PC-3 (cell line): Measurements from ENCODE around the gene SULT1A1. TPM values are rescaled to one million over a fixed set of nuclear protein-coding genes. Genes with fewer than 3 reads are reported as not detected.

Source experiments
- ATAC-seq: fragments of 200-7000 bp; cut with Tn5 transposase; 2 replicates; pipeline ENCODE4 v1.9.1; 2020; ENCODE audit warnings: mild to moderate bottlenecking, moderate library complexity
- BruUV-seq: library from RNA; stranded (reverse); fragments of 400-500 nt; replicated peaks from 2 replicates; lab custom pipeline; 2021; lab: Mats Ljungman, UMichigan
- CTCF ChIA-PET: fragments of 300-600 bp; sonication (Branson Sonifier 250); formaldehyde crosslinking; loops from one replicate; lab custom pipeline; 2022; ENCODE audit warnings: antibody characterized with exemption; lab: Charles Lee
- POLR2A ChIA-PET: fragments of 300-600 bp; sonication (Branson Sonifier 250); formaldehyde crosslinking; loops from one replicate; lab custom pipeline; 2022; ENCODE audit warnings: antibody characterized with exemption; ENCODE audit not compliant: unreplicated experiment; lab: Charles Lee
- DNase-seq: peaks from one replicate; pipeline ENCODE4 v3.0.0-alpha.2; 2015
- H2AFZ ChIP-seq: fragments of 300-600 bp; sonication (generic); 2 replicates; pipeline ENCODE4 v1.6.0; 2016; ENCODE audit warnings: antibody characterized with exemption, low read length
- H3F3A ChIP-seq: fragments of 300-600 bp; sonication (generic); one replicate; pipeline ENCODE4 v1.6.0; 2017; ENCODE audit warnings: antibody characterized with exemption, low read length, control low read depth, mild to moderate bottlenecking; ENCODE audit not compliant: unreplicated experiment
- H3K27ac ChIP-seq: fragments of 300-600 bp; sonication (generic); 2 replicates; pipeline ENCODE4 v1.5.1; 2016; ENCODE audit warnings: mild to moderate bottlenecking, low read length
- H3K27me3 ChIP-seq: fragments of 300-600 bp; sonication (generic); 2 replicates; pipeline ENCODE4 v1.6.1; 2016; ENCODE audit warnings: low read length, mixed read lengths
- H3K36me3 ChIP-seq: fragments of 300-600 bp; sonication (generic); 2 replicates; pipeline ENCODE4 v1.6.1; 2016; ENCODE audit warnings: low read depth, mixed run types, low read length, mixed read lengths
- H3K4me1 ChIP-seq: fragments of 300-600 bp; sonication (generic); 2 replicates; pipeline ENCODE4 v1.5.1; 2016; ENCODE audit warnings: low read length; ENCODE audit not compliant: insufficient read depth
- H3K4me2 ChIP-seq: fragments of 300-600 bp; sonication (generic); 2 replicates; pipeline ENCODE4 v1.6.0; 2016; ENCODE audit warnings: low read length
- H3K4me3 ChIP-seq: fragments of 300-600 bp; sonication (generic); 2 replicates; pipeline ENCODE4 v1.5.1; 2016; ENCODE audit warnings: mild to moderate bottlenecking, low read length, mixed read lengths
- H3K79me2 ChIP-seq: fragments of 300-600 bp; sonication (generic); 2 replicates; pipeline ENCODE4 v1.6.1; 2017; ENCODE audit warnings: low read length, mixed read lengths
- H3K9ac ChIP-seq: fragments of 300-600 bp; sonication (generic); 2 replicates; pipeline ENCODE4 v1.6.0; 2016; ENCODE audit warnings: mild to moderate bottlenecking, low read length
- H3K9me2 ChIP-seq: fragments of 300-600 bp; sonication (generic); replicated peaks from 2 replicates; pipeline ENCODE4 v1.6.1; 2016; ENCODE audit warnings: mixed run types, low read length, mixed read lengths
- H3K9me3 ChIP-seq: fragments of 300-600 bp; sonication (generic); 2 replicates; pipeline ENCODE4 v1.6.1; 2016; ENCODE audit warnings: low read length, mixed read lengths
- H4K20me1 ChIP-seq: fragments of 300-600 bp; sonication (generic); 2 replicates; pipeline ENCODE4 v1.6.1; 2016; ENCODE audit warnings: low read length, mixed read lengths
- EZH2 ChIP-seq: fragments of 300-600 bp; sonication (generic); IDR thresholded peaks from one replicate; pipeline ENCODE4 v1.6.1; 2017; ENCODE audit warnings: antibody characterized with exemption, mild to moderate bottlenecking, low read length; ENCODE audit not compliant: unreplicated experiment
- EZH2phosphoT487 ChIP-seq: fragments of 300-600 bp; sonication (generic); IDR thresholded peaks from 2 replicates; pipeline ENCODE4 v1.6.1; 2018; ENCODE audit warnings: mild to moderate bottlenecking, antibody characterized with exemption, low read length, borderline replicate concordance
- intact Hi-C: fragments of 100-400 bp; cut with micrococcal nuclease; formaldehyde crosslinking; loops from 2 replicates; pipeline ENCODE4 v1.9.0; 2023
- total RNA-seq: library from RNA; depleted of rRNA; stranded (reverse); fragments of >200 nt; gene quantifications from 2 replicates; pipeline ENCODE4 v1.2.3, GENCODE V29; 2014
- TF ChIP-seq, protein P1 (sequence below): fragments of 300-600 bp; sonication (generic); conservative IDR thresholded peaks from 2 replicates; pipeline ENCODE4 v1.5.1; 2017; ENCODE audit warnings: antibody characterized with exemption, low read depth, mild to moderate bottlenecking, low read length

Gene SULT1A1
- total RNA-seq, 1 experiment from 2014 or later: 2.9 TPM

DNA sequence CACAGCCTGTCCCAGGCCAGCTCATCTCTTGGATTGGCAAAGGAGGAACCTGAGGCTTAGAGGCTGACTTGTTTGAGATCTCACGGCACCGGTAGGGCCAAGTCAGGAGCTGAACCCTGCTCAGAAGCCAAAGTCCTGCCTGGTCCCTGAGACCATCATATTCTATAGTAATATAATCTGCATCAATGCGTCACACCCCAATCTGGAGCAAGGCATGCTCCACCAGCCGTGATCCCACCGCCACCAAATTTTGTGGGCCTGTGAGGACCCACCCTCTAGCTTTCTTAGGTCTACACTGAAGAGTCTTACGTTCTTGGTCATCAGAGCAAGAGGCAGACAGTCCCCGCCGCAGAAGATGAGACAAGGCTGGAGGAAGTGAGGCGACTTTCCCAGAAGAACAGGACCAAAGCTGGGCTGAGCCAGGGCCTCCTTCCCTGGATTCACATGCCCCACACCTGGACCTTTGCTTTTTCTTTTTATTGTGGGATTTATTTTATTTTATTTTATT lies 2.7 kb downstream of the SULT1A1 start:
- TF ChIP-seq, protein P1, sequence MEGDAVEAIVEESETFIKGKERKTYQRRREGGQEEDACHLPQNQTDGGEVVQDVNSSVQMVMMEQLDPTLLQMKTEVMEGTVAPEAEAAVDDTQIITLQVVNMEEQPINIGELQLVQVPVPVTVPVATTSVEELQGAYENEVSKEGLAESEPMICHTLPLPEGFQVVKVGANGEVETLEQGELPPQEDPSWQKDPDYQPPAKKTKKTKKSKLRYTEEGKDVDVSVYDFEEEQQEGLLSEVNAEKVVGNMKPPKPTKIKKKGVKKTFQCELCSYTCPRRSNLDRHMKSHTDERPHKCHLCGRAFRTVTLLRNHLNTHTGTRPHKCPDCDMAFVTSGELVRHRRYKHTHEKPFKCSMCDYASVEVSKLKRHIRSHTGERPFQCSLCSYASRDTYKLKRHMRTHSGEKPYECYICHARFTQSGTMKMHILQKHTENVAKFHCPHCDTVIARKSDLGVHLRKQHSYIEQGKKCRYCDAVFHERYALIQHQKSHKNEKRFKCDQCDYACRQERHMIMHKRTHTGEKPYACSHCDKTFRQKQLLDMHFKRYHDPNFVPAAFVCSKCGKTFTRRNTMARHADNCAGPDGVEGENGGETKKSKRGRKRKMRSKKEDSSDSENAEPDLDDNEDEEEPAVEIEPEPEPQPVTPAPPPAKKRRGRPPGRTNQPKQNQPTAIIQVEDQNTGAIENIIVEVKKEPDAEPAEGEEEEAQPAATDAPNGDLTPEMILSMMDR: no peak
- TF ChIP-seq EZH2: no peak
- no peak for TF ChIP-seq EZH2phosphoT487
- Histone ChIP-seq H3F3A (no peaks in the 10 kb centered on the region), H3K9ac (no peak overlapping the region), H3K36me3 (no peaks in the 10 kb centered on the region), H3K79me2 (no peaks in the 10 kb centered on the region), H3K4me2 (no peak overlapping the region), H4K20me1 (no peaks in the 10 kb centered on the region), H3K4me1 (no peaks in the 10 kb centered on the region), H3K9me3 (no peaks in the 10 kb centered on the region), H3K27ac (no peak overlapping the region), H3K9me2 (no peaks in the 10 kb centered on the region), H3K4me3 (no peak overlapping the region), H3K27me3 (no peaks in the 10 kb centered on the region), H2AFZ (no peak overlapping the region)
- POLR2A ChIA-PET: no interaction called here
- intact Hi-C loops: no loop called here
- DNase-seq (no peak), ATAC-seq (no peak)
- no TSS peak for BruUV-seq
- CTCF ChIA-PET: no interaction called here

DNA sequence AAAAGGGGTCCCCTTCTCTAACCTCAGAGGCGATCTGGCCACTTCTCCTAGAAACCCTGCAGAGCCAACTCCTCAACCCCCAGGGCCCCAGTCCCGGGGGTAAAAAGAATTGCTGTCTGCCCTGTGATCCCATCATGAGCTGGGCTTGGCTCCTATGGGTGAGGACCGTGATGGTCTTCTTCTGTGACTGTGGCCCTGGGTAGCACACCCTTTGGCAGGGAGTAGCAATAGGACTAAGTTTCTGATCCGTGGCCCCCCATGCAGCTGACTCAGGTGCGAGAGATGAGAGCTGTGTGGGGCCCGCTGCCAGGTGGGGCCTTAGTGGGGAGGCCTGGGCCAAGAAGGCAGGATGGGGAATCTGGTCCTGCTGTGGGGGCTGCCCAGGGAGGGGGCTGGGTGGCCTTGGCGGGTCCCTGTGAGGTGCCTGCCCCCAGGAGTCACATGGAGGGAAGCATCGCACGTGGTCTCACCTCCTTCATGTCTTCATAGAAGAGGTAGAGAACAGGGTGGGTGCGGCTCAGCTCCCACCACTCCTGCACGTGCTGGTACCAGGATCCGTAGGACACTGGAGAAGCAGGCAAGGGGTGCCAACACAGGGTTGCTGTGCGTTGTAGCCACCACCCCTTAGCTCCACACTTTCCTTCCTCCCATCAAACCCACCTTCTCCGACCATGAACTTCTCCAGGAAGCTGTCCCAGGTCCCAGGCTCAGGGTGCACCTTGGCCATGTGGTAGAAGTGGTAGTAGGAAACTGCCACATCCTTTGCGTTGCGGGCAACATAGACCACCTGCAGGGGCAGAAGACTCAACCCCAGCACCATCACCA lies 3.3 kb downstream of the SULT1A1 start:
- ATAC-seq: no peak
- Histone ChIP-seq H3F3A (no peaks in the 10 kb centered on the region), H3K27me3 (no peaks in the 10 kb centered on the region), H3K79me2 (no peaks in the 10 kb centered on the region), H3K9me3 (no peaks in the 10 kb centered on the region), H3K9me2 (no peaks in the 10 kb centered on the region), H4K20me1 (no peaks in the 10 kb centered on the region), H3K4me2 (no peak overlapping the region), H2AFZ (no peak overlapping the region), H3K4me3 (no peak overlapping the region), H3K27ac (no peak overlapping the region), H3K9ac (no peak overlapping the region), H3K36me3 (no peaks in the 10 kb centered on the region), H3K4me1 (no peaks in the 10 kb centered on the region)
- DNase-seq: no peak
- ChIA-PET POLR2A (no interaction called here), CTCF (no interaction called here)
- intact Hi-C loops: no loop called here
- BruUV-seq: no TSS peak
- TF ChIP-seq EZH2phosphoT487 (no peak), EZH2 (no peak)
- TF ChIP-seq, protein P1: no peak

DNA sequence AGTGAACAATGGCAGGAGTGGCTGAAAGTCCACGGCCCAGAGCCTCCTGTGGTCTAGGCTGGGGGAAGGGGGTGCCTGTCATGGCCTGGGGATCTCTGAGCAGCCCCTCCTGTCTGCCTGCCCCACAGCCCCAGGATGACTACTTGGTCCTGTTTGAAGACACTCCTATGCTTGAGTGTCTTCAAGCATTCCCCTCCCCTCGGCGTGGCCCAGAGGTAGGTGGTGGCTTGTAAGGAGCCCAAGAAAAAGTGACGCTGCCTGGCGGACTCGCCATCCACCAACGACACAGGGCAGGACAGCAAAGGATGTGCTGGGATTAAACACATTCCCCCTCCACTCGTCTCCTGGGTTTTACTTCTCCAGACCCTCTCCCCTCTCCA lies 5.7 kb downstream of the SULT1A1 start:
- Histone ChIP-seq H3K9me3 (no peaks in the 10 kb centered on the region), H3K4me1 (no peaks in the 10 kb centered on the region), H3K36me3 (no peaks in the 10 kb centered on the region), H3K9ac (no peak overlapping the region), H3K27me3 (no peaks in the 10 kb centered on the region), H2AFZ (no peak overlapping the region), H3K9me2 (no peaks in the 10 kb centered on the region), H3K4me3 (no peak overlapping the region), H4K20me1 (no peaks in the 10 kb centered on the region), H3K27ac (no peak overlapping the region), H3F3A (no peaks in the 10 kb centered on the region), H3K79me2 (no peaks in the 10 kb centered on the region), H3K4me2 (no peak overlapping the region)
- no peak for ATAC-seq
- intact Hi-C loops: no loop called here
- BruUV-seq: no TSS peak
- ChIA-PET CTCF (no interaction called here), POLR2A (no interaction called here)
- no peak for DNase-seq
- TF ChIP-seq, protein P1: no peak
- TF ChIP-seq EZH2phosphoT487 (no peak), EZH2 (no peak)
